Measurements from ENCODE around the gene STPG1.

The STPG1 gene

DNA sequence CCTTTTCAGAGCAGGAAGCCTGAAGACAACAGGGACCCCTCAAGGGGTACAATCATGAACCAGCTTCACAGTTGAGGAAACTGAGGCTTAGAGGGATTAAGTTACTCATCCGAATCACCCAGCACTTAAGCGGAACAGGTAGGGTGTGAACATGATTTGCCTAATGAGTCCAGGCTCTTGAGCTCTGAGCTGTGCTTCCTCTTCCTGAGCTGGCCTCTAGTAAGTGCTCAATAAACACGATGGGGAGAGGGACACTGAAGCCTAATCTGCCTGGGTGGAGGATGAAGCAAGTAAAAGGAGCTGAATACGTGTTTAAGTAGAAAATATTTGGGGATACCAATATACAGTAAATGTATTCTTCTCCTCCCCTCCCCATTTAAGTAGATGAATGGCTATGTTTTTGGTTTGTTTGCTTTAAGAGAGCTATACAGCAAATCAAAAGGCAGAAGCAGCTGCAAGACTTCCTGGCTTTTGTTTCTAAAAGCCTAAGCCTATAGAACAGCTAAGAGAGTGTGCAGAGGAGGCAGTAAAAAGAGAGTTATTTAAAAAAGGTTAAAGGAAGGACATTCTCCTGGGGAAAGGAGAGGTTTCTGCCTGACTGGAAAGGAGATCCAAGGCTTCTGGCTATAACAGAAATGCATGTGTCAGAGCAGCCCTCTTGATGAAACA lies 20.5 kb downstream of the STPG1 start:
- no peak for DNase-seq

DNA sequence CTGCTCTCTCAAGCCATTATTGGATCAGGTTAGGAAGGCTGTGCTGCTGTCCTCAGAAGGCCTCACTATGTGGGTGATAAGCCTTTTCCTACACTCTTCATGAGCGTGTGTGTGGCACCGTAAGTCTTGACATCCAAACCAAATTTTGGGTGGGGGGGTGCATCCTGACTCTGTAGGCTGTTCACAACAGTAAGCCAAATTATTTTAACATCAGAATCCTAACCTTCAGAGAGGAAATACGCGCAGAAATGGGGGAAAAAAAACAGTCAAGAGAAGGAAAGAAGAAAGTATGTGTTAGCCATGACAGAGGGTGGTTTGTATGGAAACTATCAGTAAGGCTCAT lies 21.0 kb downstream of the STPG1 start:
- DNase-seq, result no peak

DNA sequence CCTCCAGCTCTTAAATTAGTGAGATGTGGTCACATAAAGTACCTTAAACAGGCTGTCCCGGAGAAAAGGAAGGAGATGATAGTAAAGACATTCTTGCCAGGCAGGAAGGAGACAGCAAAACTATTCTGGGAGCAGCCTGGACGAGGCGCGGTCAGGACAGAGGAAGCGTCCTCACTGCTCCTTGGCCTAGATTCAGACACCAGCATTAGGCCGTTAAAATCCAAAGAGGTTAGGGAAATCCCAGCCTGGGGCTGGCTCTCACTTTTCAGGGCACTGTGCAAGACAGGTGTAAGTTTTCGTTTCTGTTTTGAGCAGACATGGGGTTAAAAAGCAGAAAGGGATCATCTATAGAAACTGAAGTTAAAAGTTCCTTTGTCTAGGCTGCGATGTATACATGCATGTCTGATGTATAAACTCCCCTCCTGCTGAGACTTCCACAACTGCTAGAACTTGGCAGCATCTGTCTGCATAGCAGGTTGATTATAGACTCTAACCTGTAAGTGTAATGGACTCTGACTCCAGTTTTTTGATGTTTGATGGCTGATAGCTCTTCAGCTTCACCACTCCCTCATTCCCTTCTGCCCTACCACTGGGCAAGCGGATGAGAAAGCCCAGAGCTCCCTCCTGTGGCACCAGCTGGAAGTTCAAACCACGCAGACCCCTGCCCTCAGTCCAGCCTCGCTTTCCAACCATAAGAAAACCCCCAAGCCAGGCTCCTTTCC lies 21.5 kb downstream of the STPG1 start:
- DNase-seq, result peak; percentile 56 to 69

GRCh38 chr1:24390924-24391782 lies 22.4 kb downstream of the STPG1 start:
- peak; percentile 69 to 73 for DNase-seq

- no peak for DNase-seq
Observed at GRCh38 chr1:24389231-24389678, 24.3 kb downstream of the STPG1 start.

DNA sequence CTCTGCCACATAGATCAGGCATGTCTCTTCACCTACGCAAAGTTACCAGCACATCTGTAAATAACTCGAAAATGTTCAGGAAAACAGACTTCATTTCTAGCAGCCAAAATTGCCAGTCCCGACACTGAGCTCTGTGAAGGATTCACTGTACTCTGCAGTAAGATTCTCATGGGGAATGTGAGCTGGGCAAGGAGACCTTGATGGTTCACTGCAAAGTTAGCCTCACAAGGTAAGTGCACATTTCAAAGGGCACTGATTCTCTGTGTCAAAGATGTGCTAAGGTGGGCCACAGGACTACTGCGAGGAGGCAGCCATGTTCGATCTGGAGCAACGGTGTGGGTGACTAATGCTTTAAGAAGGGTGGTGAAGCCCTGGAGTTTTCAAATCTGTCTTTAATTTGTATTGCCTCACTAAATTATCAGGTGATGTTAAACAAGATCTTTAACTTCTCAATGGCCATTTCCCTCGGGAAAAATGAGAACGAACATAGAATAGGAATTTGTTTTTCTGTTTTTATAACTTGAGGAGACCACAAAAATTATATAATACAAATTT lies 25.2 kb downstream of the STPG1 start:
- DNase-seq, result no peak

DNA sequence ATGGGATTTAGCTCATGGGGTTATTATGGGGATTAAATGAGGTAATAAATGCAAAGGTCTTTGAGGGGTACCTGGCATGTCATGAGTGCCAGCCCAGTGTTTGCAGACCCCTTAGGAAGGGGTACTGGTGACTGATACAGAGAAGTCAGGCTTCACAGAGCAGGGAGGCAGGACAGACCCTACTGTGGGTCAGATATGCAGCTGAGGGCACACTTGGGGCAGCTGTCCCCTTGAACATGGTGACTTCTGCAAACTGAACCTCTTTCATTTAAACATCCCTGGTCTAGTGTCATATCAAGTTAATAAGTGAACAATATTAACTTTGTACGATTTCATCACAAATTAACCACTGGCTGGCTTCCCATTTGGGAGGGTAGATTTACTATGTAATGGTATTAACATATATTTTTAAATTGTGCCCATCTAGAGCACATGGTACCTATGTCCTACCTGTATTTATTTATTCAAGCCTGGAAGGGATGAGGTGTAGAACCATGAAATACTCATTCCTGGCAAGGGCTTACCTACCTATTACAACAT lies 25.9 kb downstream of the STPG1 start:
- no peak for DNase-seq

DNA sequence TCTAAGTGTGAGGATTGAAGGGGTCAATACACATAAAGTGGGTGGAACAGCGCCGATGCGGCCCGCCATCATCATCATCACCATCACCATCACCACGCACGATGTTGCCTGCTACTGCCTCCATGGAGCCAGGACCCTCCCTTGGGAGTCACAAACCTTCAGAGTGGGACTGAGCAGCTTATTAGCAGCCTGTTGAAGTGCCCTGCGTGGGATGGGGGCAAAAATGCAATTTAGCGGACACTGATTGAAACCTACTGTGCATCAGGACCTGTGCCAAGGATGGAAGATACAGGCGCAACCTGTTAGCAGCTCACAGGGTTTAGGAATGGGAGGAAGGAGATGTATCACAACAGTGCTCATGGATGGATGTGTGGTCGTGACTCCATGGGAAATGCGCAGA lies 26.7 kb downstream of the STPG1 start:
- no peak for DNase-seq

DNA sequence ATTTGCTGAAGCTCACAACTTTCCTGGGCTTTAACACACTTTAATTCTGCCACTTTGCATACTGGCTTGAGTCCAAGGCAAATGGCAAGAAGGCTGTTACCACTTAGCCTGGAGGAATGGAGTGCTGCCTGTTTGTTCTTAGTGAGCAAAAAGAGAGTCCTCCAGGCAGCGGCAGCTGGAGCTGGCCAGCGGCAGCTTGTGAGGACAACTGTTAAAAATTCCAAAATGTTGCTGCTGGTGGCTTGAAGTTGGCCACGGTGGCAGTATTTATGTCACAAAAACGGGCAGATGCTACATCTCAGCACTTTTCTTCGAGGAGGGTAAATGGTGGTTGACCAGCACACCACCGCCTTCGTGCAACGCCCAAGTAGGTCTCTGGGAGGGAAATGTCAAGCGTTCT lies 27.3 kb downstream of the STPG1 start:
- DNase-seq, result no peak

- peak in 1 of 2 donors; percentile 16 for DNase-seq
Observed at GRCh38 chr1:24385160-24385940, 28.2 kb downstream of the STPG1 start.

GRCh38 chr1:24384251-24385090 lies 29.1 kb downstream of the STPG1 start:
- DNase-seq, result peak; percentile 11 to 45

GRCh38 chr1:24383381-24383940 lies 30.1 kb downstream of the STPG1 start:
- DNase-seq, result no peak

DNA sequence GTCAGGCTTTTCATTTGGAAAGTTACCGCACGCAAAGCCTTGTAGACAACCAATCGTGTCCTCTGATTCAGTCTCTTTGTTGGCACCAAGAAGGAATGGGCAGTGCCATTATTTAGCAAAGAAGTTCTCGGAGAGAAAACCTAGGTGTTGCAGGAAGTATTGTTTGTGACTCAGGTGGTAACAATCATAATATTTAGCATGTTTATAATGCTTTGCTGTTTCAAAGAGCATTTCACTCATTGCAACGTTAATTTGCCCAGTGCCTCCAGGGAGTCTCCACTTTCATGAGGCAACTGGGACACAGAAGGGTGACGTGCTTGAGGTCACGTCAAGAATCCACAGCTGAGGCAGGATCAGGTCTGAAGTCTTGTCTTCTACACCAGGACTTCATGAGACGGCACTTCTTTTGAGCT lies 31.4 kb downstream of the STPG1 start:
- no peak for DNase-seq

DNA sequence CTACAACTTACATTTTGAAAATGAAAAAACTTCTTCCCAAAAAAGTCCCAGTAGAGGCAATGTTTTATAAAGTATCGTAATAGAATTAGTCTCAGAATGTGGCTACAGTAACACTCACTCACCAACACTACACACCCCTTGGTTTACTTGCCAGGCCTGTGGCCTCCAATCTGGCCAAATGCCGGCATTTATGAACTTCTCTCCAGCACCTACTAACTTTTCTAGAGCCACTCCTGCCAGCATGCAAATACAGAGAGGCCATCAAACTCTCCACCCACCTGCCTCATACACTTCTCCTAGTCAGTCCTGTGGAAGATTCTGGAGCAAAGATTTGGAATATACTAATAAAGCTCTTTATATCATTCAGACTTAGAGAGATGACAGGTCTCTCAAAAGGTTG lies 32.3 kb downstream of the STPG1 start:
- DNase-seq, result no peak

DNA sequence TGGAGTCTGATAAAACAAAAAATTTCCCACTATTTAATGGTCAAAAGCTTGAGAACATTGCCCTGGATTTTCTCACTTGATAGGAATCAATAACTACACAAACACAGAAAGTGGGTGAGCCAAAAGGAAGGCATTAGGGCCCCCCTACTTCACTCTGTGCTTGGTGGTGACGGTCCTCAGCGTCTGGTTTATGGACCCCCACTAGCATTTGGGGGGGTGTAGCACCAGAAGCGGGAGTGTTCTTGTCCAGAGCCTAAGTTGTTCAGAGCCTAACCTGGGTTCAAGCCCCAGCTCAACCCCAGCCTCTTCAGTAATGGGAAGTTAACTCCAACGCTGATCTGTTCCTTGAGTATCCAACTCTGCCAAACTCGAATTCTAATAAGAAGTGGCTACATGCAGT lies 33.1 kb downstream of the STPG1 start:
- DNase-seq, result no peak

DNA sequence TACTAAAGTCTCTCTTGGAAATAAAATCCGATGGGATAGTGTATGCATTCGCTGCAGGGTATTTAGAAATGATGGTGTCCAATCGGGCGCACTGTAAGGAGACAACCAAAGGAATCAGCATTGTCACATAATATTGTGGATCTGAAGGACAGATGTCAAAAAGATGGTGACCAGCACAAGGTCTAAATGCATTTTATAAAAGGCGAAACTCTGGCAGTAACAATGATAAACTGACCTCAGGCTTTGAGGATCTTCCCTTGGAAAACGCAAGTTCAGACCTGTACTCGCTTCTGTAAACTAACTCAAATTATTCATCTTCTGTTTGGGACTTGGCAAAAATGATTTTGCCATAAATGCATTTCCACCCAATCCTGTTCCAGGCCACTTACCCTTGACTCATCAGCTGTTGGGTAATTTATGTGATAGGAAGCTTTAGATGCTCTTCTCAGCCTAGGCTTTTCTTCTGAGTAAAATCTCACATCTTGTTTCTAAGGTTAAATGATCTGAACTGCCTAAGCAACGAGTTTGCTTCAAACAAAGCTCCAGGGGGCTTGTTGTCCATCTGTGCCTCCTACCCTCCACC lies 33.8 kb downstream of the STPG1 start:
- DNase-seq, result no peak

DNA sequence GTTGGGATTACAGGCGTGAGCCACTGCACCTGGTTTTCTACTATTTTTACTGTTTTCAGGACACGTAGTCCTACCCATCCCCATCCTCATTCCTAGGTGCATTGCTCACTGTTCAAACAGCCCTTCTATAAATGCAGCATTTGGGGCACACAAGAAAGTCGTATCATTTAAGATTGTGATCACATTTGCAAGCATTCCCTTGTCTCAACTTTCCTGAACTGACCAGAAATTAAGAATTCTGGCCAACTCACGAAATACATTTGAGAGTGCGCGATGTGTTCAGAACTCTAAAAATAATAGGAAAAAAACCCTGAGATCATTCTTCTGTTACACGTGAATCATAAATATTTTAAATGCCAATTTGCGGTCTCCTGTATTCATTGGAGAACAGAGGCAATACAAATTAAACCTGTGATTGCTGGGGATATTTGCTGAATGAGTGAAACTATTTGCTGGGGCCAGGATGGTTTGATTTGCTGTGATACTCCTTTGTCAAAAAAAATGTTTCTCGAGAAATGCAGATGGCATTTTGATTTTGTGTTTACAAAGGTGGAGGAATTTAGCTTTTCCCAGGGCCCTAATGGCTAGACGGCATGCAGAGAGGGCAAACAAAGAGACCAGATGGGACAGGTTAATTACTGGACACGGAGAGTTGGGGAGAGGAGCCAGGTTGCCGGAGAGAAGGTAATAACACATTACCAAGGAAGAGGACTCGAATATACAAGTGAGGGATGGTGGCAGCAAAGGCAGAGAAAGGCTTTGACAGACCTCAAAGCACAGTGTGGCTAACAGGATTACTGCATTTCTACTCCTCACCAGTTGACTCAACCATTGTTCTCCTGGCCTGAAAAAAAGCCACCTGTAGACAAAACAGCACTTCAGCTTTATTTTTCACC lies 38.4 kb downstream of the STPG1 start:
- no peak for DNase-seq

- DNase-seq, result no peak
Observed at GRCh38 chr1:24373710-24374109, 39.9 kb downstream of the STPG1 start.

DNA sequence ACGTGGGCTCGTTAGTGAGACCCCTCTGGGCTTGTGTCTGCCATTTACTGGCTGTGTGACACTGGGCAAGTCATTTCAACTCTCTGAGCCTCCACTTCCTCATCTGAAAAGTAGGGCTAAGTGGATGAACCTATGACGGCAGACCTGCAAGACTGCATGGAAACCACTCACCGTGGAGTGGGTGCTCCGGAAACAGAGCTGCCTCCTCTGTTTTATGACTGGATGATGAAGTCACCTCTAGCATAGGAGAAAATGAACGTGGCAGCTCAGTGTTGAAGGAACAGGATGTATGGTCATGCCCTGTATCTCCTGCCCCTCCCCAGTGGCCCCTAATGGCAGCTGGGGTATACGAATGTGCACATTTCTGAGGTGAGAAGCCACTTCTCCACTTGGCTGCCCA lies 40.5 kb downstream of the STPG1 start:
- no peak for DNase-seq

DNA sequence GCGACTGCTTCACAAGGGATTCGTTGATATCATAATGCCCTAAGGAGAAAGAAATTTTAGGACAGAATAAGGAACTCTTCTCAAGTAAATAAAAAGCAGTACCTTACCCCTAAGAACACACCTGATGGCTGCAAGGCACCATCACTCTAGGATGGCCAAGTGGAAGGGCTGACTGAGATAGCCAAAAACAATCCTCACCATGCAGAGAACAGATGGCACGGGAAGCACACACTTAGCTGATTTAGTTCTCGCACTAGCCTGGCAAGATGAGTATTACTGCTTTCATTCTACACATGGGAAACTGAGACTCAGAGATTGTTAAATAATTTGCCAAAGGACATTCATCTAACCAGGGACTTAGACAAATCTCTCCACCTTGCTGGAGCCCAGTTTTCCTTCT lies 43.8 kb downstream of the STPG1 start:
- no peak for DNase-seq
